Liver (tissue), 3 donors: ENCODE measurements around the gene DCDC2B.

Source experiments
- EGR1 ChIP-seq, 2 donors: IDR thresholded peaks; 2 replicates each; pipeline ENCODE4 v1.6.1; 2016 to 2018; ENCODE audit warnings: antibody characterized with exemption in 2 of 2, low read depth in 2 of 2
- FOXA1 ChIP-seq: IDR thresholded peaks from 2 replicates; pipeline ENCODE4 v1.6.1; 2016; ENCODE audit warnings: antibody characterized with exemption
- GABPA ChIP-seq, 2 donors: IDR thresholded peaks in 1 of 2; conservative IDR thresholded peaks in 1 of 2; 2 replicates each; pipeline ENCODE4 v1.6.1; 2016; ENCODE audit warnings: antibody characterized with exemption in 2 of 2, mild to moderate bottlenecking in 1 of 2, moderate library complexity in 1 of 2
- HNF4A ChIP-seq, 2 donors: conservative IDR thresholded peaks; 2 replicates each; pipeline ENCODE4 v1.6.1; 2016; ENCODE audit warnings: antibody characterized with exemption in 2 of 2, mild to moderate bottlenecking in 2 of 2
- YY1 ChIP-seq: IDR thresholded peaks from 2 replicates; pipeline ENCODE4 v1.6.1; 2016; ENCODE audit warnings: antibody characterized with exemption, mild to moderate bottlenecking
- TF ChIP-seq, protein P1 (sequence below): fragments of 150-350 bp; IDR thresholded peaks from 2 replicates; pipeline ENCODE4 v1.5.1; 2017; ENCODE audit warnings: improper control_type of control experiment, low read depth, low read length; ENCODE audit not compliant: missing input control
- donor health status: healthy.
- donor health status: healthy.

DNA sequence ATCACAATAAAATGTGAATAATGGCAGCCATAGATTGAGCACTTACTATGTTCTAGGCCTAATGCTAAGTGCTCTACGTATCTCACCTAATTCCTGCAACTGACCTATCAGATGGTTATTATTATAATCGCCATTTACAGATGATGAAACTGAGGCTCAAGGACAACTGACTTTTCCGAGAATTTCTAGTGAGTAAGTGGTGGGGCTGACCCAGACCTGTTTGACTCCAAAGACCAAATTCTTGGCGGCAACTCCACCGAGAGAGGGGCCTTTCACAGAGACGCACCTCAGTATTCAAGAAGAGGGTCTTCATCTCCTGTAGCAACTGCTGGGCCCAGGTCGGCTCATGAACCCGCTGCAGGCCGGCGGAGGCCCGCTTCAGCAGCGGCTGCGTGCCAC, 12.7 kb downstream of the DCDC2B start:
- TF ChIP-seq, protein P1, sequence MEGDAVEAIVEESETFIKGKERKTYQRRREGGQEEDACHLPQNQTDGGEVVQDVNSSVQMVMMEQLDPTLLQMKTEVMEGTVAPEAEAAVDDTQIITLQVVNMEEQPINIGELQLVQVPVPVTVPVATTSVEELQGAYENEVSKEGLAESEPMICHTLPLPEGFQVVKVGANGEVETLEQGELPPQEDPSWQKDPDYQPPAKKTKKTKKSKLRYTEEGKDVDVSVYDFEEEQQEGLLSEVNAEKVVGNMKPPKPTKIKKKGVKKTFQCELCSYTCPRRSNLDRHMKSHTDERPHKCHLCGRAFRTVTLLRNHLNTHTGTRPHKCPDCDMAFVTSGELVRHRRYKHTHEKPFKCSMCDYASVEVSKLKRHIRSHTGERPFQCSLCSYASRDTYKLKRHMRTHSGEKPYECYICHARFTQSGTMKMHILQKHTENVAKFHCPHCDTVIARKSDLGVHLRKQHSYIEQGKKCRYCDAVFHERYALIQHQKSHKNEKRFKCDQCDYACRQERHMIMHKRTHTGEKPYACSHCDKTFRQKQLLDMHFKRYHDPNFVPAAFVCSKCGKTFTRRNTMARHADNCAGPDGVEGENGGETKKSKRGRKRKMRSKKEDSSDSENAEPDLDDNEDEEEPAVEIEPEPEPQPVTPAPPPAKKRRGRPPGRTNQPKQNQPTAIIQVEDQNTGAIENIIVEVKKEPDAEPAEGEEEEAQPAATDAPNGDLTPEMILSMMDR, result no peak
- TF ChIP-seq HNF4A (conservative IDR thresholded peaks at IDR 0.05) (no peak), FOXA1 (no peak), YY1 (no peak), EGR1 (IDR thresholded peaks at IDR 0.05; ENCODE audit: low read depth in 2 of 2) (no peak), GABPA (IDR thresholded peaks at IDR 0.05 in 1 of 2, conservative IDR thresholded peaks at IDR 0.05 in 1 of 2) (no peak)
